Stimulated activated CD4-positive, alpha-beta T cell treated with anti-CD3 and anti-CD28 coated beads, Interleukin-15, amount 100 ng/mL, for 24 hours (primary cell): Measurements from ENCODE around the gene B3GNT9.
"Not testable (repeated sequence)": the region's sequence is repeated elsewhere in the genome, so short reads cannot be mapped to it uniquely, and the experiment has no call there.

Source experiments
- DNase-seq: peaks from one replicate; pipeline ENCODE4 v3.0.0-alpha.2; 2020

The B3GNT9 gene

DNA sequence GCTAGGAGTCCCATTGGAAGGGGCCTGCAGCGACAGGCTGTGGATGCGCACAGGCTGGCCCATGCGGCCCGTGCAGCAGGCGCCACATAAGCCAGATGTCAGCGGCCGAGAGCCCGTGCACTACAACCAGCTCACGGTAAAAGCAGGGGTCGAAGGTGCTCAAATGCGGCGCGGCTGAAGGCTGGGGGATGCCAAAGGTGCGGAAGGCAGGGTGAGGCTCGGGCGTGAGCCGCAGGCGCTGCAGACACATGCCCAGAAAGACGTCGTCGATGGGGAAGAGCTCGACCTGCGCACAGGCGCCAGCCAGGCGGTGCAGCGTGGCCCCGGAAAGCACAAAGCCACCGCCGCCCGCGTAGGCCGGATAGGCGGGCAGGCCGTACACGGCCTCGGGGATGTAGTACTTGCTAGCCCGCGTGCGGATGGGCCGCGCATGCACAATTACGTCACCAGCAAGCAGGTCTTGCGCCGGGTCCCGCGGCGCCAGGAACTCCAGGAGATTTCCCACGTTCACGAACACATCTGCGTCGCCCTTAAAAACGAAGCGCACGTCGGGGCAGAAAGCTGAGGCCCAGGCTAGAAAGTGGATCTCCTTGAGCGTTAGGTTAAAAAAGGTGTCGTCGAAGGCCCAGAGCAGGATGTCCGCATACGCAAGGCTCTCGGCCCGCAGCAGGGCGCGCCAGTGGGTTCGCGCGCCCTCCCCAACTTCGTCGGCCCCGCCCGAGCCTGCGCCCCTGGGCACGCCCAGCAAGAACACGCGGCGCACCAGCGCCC is 1.3 kb downstream of the B3GNT9 start:
- DNase-seq, result no peak

GRCh38 chr16:67148656-67149275 is 2.0 kb downstream of the B3GNT9 start:
- DNase-seq, result no peak

- no peak for DNase-seq
These were observed 2.6 kb downstream of the B3GNT9 start for GRCh38 chr16:67148221-67148620.

DNA sequence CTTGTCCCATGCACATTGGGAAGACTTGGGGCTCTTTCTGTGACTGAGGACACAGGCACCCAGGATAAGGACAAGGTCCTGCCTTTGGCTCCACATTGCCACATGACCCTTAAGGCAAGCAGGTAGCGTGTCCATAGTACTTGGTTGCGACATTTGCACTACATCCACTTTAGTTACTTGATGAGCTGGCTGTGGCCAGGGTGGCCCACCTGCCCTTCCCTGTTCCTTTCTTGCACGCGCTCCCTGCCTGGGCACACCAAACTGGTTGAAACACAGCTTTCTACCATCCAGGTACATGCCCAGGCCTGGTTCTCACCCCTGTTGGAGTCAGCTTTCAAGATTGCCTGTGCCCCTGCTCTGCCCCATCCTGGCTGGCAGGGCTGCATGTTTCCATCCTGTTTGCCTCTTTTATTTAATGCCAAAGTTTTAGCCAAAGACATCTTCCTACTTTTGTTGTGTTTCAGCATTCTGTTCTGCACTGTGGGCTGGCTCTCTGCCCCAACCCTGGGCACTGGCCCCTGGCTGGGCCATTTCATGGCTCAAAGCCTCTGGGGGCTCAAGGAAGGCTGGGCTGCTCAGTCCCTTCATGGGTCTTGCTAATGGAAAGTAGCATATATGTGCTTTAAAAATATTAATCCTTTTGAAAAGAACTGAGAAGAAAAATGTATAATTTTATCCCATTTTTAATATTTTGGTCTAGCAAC is 3.2 kb downstream of the B3GNT9 start:
- DNase-seq, result no peak

- DNase-seq, result no peak
These were observed 4.1 kb downstream of the B3GNT9 start for GRCh38 chr16:67146523-67147357.

- no peak for DNase-seq
These were observed 5.1 kb downstream of the B3GNT9 start for GRCh38 chr16:67145746-67146145.

- DNase-seq, result no peak
These were observed 5.9 kb downstream of the B3GNT9 start for GRCh38 chr16:67144943-67145342.

DNA sequence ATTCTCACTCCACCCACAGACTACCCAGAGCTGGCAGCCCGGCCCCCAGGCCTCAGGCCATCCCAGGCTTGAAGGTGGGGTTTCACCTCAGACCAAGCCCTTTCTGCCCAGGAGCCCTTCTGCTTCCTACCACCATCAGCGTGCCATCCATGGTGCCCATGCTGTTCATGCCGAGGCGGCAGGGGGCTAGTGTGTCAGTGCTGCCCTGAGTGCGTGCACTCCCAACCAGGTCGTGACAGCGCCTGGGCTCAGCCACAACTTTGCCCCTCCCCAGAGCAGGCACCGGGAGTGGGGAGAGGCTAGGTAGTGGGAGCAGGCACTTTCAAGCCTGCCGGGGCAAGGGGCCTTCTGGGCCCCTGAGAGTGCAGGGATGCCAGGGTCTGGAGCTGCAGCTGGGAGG is 8.5 kb downstream of the B3GNT9 start:
- DNase-seq, result no peak

DNA sequence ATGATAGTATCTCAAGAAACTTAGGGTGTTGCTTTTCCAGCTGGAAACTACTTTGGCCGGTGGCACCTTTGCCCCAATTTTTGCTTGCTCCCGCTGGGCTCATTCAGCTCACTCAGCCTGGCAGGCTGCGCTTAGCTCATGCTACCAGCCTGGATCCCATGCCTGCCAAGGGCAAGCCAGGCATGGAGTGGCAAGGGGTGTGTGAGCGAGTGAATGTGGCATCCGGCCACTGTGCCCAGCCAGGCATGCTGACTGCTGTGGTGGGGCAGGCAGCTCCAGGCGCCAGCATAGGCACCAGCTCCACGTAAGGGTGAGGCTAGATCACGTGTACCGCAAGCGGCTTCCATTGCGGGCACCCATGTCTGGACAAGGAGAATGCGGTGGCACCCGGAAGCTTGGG is 9.4 kb downstream of the B3GNT9 start:
- no peak for DNase-seq

- no peak for DNase-seq
These were observed 13.2 kb downstream of the B3GNT9 start for GRCh38 chr16:67137605-67138004.

- DNase-seq, result no peak
These were observed 21.4 kb downstream of the B3GNT9 start for GRCh38 chr16:67129422-67129821.

DNA sequence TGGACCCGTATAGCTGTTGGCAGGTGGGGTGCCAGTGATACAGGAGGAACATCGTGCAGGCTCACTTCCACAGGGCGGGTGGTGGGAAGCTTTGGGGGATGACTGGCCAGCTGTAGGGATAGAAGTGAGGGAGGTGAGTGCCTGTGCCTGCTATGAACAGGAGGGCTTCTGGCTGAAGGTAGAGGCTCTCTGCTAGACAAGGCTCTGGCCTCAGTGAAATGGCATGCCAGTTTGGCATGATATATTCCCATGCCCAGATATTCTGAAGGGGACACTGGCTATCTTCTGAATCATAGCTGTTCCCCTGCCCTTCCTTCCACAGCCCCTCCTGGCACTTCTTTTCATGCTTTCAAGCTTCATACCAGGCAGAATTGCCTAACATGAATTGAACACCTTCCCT is 21.9 kb downstream of the B3GNT9 start:
- no peak for DNase-seq

GRCh38 chr16:67128417-67128816 is 22.4 kb downstream of the B3GNT9 start:
- no peak for DNase-seq

- not testable (repeated sequence) for DNase-seq
These were observed 28.0 kb downstream of the B3GNT9 start for GRCh38 chr16:67122799-67123198.

GRCh38 chr16:67120025-67120424 is 30.8 kb downstream of the B3GNT9 start:
- DNase-seq, result no peak

DNA sequence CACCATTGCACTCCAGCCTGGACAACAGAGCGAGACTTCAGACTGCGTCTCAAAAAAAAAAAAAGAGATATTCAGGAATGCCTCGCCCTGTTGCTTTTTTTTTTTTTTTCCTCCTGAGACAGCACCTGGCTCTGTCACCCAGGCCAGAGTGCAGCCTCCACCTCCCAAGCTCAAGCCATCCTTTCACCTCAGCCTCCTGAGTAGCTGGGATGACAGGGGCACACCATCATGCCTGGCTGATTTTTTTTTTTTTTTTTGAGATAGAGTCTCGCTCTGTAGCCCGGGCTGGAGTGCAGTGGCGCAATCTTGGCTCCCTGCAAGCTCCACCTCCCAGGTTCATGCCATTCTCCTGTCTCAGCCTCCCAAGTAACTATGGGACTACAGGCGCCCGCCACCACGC is 33.1 kb downstream of the B3GNT9 start:
- no peak for DNase-seq

DNA sequence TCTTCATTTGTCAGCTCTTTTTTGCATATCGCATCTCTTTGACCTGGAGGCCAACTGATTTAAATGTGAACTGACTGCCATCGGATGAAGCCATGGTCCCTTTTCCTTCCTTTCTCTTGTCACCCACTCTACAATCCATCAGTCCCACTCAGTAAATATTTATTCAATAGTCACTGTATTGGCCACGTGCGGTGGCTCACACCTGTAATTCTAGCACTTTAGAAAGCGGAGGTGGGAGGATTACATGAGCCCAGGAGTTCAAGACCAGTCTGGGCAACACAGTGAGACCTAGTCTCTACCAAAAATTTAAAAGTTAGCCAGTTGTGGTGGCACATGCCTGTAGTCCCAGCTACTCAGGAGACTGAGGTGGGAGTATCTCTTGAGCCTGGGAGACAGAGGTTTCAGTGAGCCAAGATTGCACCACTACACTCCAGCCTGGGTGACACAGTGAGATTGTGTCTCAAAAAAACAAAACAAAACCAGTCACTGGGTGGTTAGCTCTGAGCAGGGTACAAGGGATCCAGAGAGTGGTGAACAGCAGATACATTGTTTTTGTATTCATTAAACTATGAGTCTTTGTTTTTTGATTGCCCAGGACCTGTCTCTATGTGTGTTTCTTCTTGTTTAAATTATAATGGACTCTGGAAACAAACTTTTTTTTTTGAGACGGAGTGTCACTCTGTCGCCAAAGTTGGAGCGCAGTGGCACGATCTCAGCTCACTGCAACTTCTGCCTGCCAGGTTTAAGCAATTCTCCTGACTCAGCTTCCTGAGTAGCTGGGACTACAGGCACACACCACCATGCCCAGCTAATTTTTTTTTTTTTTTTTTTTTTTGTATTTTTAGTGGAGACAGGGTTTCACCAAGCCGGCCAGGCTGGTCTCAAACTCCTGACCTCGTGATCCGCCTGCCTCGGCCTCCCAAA is 34.1 kb downstream of the B3GNT9 start:
- no peak for DNase-seq

DNA sequence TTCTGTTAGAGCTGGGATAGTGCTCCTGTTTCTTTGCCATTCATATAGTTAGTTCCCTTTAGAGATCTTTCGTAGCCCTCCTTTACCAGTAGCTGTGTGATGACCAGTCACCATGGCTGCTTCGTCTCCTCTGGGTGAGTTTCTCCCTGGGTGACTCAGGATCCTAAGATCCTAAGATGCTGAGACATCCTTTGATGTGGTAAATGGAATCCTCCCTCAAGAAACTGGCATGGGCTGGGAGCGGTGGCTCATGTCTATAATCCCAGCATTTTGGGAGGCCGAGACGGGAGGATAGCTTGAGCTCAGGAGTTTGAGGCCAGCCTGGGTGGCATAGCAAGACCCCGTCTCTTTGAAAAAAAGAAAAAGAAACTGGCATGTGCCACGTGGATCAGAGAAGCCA is 35.2 kb downstream of the B3GNT9 start:
- DNase-seq, result no peak

DNA sequence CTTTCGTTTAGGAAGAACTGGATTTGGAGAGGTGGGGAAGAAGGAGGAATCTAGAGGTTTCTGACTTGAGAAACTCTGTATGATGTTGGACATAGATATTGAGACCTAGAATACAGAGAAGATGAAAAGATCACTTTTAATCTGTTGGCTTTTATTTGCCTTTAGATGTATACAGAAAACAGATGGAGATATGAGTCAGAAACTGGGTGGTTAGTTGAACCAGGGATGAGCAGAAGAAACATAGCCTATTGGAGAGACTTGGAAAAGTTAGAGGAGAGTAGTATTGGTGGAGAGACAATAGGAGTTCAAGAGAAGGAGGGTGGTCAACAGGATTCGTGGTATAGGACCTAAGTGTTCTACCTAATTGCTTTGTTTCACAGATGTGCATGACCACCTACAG is 36.0 kb downstream of the B3GNT9 start:
- no peak for DNase-seq

GRCh38 chr16:67112591-67113399 is 38.0 kb downstream of the B3GNT9 start:
- no peak for DNase-seq

DNA sequence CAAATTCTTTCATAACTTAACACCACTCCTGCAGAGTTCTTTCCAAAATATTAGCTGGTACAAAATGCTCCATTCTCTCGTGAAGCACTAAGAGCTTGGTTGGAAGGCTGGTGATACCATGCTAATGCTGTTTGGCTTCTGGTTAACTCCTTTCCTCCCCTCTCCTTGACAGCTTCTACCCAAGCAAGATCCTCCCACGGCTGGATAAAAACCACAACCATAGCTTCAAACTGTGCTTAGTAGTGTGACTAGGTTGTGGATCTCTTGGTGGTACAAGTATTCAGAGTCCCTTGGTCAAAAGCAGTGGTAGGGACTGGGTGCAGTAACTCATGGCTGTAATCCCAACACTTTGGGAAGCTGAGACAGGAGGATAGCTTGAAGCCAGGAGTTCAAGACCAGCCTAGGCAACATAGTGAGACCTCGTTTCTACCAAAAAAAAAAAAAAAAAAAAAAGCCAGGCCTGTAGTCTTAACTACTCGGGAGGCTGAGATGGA is 38.8 kb downstream of the B3GNT9 start:
- DNase-seq, result no peak
